Measurements from ENCODE around the gene THSD7B. TPM values are rescaled to one million over a fixed set of nuclear protein-coding genes. Genes with fewer than 3 reads are reported as not detected.

The THSD7B gene
- total RNA-seq, 1 donor from 2014 or later, result 10.5 TPM

DNA sequence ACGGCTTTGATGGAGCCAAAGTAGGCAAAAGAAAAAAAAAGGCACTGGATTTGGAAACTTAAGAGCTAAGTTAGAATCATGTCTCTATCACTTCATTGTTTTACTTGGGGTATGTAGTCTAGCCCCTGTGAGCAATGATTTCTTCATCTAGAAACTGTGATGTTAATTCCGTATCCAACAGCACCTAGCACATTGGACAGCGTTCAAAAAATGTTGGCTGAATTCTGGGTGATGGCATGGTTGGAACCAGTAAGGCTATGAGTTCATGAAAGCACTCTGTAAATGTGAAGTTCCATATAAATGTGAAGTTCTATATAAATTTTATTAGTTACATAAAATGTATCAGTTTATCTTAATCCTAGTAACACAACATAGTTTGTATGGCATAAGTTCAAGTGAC lies 890.5 kb downstream of the THSD7B start:
- Mint-ChIP-seq H3K27me3 (ENCODE audit: unreplicated experiment) (no peaks in the 10 kb centered on the region), H3K4me1 (ENCODE audit: unreplicated experiment) (no peaks in the 10 kb centered on the region), H3K4me3 (ENCODE audit: unreplicated experiment) (no peak overlapping the region), H3K36me3 (ENCODE audit: low read depth, unreplicated experiment) (no peaks in the 10 kb centered on the region), H3K27ac (ENCODE audit: unreplicated experiment) (no peak overlapping the region), H3K9me3 (ENCODE audit: unreplicated experiment) (no peaks in the 10 kb centered on the region)
- DNase-seq (ENCODE audit: low spot score), result no peak
- TF ChIP-seq, protein P1, sequence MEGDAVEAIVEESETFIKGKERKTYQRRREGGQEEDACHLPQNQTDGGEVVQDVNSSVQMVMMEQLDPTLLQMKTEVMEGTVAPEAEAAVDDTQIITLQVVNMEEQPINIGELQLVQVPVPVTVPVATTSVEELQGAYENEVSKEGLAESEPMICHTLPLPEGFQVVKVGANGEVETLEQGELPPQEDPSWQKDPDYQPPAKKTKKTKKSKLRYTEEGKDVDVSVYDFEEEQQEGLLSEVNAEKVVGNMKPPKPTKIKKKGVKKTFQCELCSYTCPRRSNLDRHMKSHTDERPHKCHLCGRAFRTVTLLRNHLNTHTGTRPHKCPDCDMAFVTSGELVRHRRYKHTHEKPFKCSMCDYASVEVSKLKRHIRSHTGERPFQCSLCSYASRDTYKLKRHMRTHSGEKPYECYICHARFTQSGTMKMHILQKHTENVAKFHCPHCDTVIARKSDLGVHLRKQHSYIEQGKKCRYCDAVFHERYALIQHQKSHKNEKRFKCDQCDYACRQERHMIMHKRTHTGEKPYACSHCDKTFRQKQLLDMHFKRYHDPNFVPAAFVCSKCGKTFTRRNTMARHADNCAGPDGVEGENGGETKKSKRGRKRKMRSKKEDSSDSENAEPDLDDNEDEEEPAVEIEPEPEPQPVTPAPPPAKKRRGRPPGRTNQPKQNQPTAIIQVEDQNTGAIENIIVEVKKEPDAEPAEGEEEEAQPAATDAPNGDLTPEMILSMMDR (IDR thresholded peaks at IDR 0.05; ENCODE audit: unreplicated experiment), result no peak

DNA sequence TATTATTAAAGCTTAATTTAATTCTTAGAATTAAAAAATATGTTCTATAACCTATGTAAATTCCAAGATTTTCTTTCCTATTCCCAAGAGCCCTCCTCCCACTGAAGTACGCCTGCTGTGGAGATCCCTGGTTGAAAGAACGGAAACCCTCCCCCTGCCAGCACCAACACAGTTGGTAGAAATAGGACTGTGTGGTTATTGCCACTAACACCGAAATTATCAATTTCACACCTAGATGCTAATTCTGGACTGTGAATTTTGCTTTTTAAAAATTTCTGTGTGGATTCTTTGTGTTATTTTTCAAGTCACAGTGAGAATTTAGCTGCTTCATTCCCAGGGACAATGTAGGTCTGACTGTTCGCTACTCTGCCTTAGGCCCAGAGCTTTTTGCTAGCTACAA lies 893.1 kb downstream of the THSD7B start:
- TF ChIP-seq, protein P1 (IDR thresholded peaks at IDR 0.05; ENCODE audit: unreplicated experiment), result no peak
- Mint-ChIP-seq H3K27me3 (ENCODE audit: unreplicated experiment) (no peaks in the 10 kb centered on the region), H3K4me1 (ENCODE audit: unreplicated experiment) (no peaks in the 10 kb centered on the region), H3K27ac (ENCODE audit: unreplicated experiment) (no peak overlapping the region), H3K4me3 (ENCODE audit: unreplicated experiment) (no peak overlapping the region), H3K9me3 (ENCODE audit: unreplicated experiment) (no peaks in the 10 kb centered on the region), H3K36me3 (ENCODE audit: low read depth, unreplicated experiment) (no peaks in the 10 kb centered on the region)
- no peak for DNase-seq (ENCODE audit: low spot score)

DNA sequence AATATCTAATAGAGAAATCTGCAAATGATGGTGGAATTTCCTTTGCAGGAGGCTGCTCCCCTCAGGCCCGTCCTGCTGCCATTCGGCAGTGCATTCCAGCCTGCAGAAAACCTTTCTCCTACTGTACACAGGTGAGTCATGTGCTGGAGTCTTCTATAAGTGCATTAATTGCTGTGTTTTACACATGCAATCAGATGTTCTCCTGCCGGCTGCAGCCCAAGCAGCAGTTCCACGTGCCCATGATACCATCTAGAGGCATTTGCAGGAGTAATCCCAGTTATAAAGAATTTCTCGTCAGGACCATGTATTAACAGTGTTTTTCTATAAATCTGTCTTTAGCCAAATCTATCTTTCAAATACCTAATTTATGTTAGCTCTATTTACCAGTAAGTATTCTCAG lies 894.3 kb downstream of the THSD7B start:
- Mint-ChIP-seq H3K4me3 (ENCODE audit: unreplicated experiment) (no peak overlapping the region), H3K27me3 (ENCODE audit: unreplicated experiment) (no peaks in the 10 kb centered on the region), H3K36me3 (ENCODE audit: low read depth, unreplicated experiment) (no peaks in the 10 kb centered on the region), H3K27ac (ENCODE audit: unreplicated experiment) (no peak overlapping the region), H3K4me1 (ENCODE audit: unreplicated experiment) (no peaks in the 10 kb centered on the region), H3K9me3 (ENCODE audit: unreplicated experiment) (no peaks in the 10 kb centered on the region)
- TF ChIP-seq, protein P1 (IDR thresholded peaks at IDR 0.05; ENCODE audit: unreplicated experiment), result no peak
- DNase-seq (ENCODE audit: low spot score), result no peak

DNA sequence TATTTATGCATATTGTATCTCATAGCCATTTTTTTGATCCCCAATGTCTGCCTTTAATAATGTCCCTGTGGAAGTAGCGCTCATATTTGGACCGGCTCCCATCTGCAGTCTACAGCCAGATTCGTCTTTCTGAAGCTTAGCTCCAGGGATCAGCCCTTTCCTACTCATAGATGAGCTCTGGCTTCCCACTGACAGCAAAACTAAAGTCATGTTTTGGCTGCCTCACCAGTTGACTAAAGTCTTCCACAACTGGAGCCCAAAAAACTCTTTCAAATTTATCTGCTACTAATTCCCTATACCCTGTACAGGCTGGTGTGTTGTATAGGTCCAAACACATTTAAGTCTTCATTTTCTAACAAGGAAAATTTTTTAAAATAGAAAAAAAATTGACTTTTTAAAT lies 904.8 kb downstream of the THSD7B start:
- Mint-ChIP-seq H3K4me1 (ENCODE audit: unreplicated experiment) (no peaks in the 10 kb centered on the region), H3K27me3 (ENCODE audit: unreplicated experiment) (no peaks in the 10 kb centered on the region), H3K27ac (ENCODE audit: unreplicated experiment) (no peak overlapping the region), H3K9me3 (ENCODE audit: unreplicated experiment) (no peaks in the 10 kb centered on the region), H3K36me3 (ENCODE audit: low read depth, unreplicated experiment) (no peaks in the 10 kb centered on the region), H3K4me3 (ENCODE audit: unreplicated experiment) (no peak overlapping the region)
- TF ChIP-seq, protein P1 (IDR thresholded peaks at IDR 0.05; ENCODE audit: unreplicated experiment), result no peak
- DNase-seq (ENCODE audit: low spot score), result no peak

DNA sequence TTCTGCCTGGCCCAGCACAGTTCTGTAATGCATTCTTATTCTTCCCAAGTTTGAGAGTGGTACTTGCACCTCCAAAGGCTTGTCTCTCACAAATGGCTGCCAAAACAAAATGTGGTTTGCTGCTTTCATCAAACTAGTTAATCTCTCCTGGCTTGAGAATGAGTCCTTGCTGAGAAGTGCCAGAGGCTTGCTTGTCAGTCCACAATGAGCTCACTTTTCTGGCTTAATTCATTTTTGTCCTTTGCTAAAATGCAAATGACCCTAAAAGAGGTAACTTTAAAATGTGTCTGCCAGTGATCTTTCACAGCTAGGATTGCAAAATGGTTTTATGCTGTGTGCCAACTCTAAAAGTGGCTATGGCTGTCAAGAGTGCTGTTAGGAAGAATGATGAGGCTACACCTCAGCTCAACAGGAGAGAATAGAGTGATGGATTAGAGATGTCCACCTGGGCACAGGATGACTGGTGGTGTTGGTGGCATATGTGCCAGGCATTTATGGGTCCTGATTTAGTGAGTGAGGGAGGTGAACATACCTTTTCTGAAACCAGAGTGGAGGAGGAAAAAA lies 907.7 kb downstream of the THSD7B start:
- Mint-ChIP-seq H3K27me3 (ENCODE audit: unreplicated experiment) (no peaks in the 10 kb centered on the region), H3K4me3 (ENCODE audit: unreplicated experiment) (no peak overlapping the region), H3K9me3 (ENCODE audit: unreplicated experiment) (no peaks in the 10 kb centered on the region), H3K27ac (ENCODE audit: unreplicated experiment) (no peak overlapping the region), H3K4me1 (ENCODE audit: unreplicated experiment) (no peaks in the 10 kb centered on the region), H3K36me3 (ENCODE audit: low read depth, unreplicated experiment) (no peaks in the 10 kb centered on the region)
- DNase-seq (ENCODE audit: low spot score), result no peak
- TF ChIP-seq, protein P1 (IDR thresholded peaks at IDR 0.05; ENCODE audit: unreplicated experiment), result no peak

All from endothelial cell (in vitro differentiated cells).